IMR-90 (cell line): ENCODE data around the gene KLHL41. TPM values are rescaled to one million over a fixed set of nuclear protein-coding genes. Genes with fewer than 3 reads are reported as not detected.

Experiments used
- ATAC-seq: fragments of 200-7000 bp; cut with Tn5 transposase; 2 replicates; pipeline ENCODE4 v1.9.1; 2020; ENCODE audit warnings: low read depth, mild to moderate bottlenecking, moderate library complexity
- BruUV-seq: library from RNA; stranded (reverse); fragments of 400-500 nt; replicated peaks from 2 replicates; lab custom pipeline; 2021; lab: Mats Ljungman, UMichigan
- CTCF ChIA-PET: fragments of 300-600 bp; formaldehyde crosslinking; extraction: SDS; loops from one replicate; lab custom pipeline; 2021; ENCODE audit warnings: antibody characterized with exemption; lab: Yijun Ruan, JAX
- POLR2A ChIA-PET: fragments of 300-600 bp; sonication (Branson Sonifier 250); formaldehyde crosslinking; loops from one replicate; lab custom pipeline; 2022; ENCODE audit warnings: antibody characterized with exemption; ENCODE audit not compliant: unreplicated experiment; lab: Charles Lee
- DNase-seq: peaks from one replicate; pipeline ENCODE4 v3.0.0; 2013
- H2AFZ ChIP-seq: replicated peaks from 2 replicates; pipeline ENCODE3; 2013; ENCODE audit warnings: low read length, mild to moderate bottlenecking; ENCODE audit not compliant: poor library complexity
- H2AK5ac ChIP-seq: 2 replicates; pipeline ENCODE4 v1.6.1; 2013; ENCODE audit warnings: low read depth, low read length, inconsistent platforms
- H2AK9ac ChIP-seq: replicated peaks from 2 replicates; pipeline ENCODE3; 2013; ENCODE audit warnings: mild to moderate bottlenecking, low read depth, low read length, moderate library complexity; ENCODE audit not compliant: poor library complexity
- H2BK120ac ChIP-seq: 2 replicates; pipeline ENCODE4 v1.6.1; 2013; ENCODE audit warnings: low read depth, low read length, inconsistent platforms
- H2BK15ac ChIP-seq: 3 replicates; pipeline ENCODE4 v1.6.1; 2013; ENCODE audit warnings: low read depth, low read length, inconsistent platforms
- H2BK20ac ChIP-seq: 2 replicates; pipeline ENCODE4 v1.6.1; 2013; ENCODE audit warnings: low read depth, mild to moderate bottlenecking, inconsistent platforms, low read length, moderate library complexity
- H2BK5ac ChIP-seq: 2 replicates; pipeline ENCODE4 v1.6.1; 2013; ENCODE audit warnings: mild to moderate bottlenecking, low read depth, low read length, inconsistent platforms; ENCODE audit not compliant: poor library complexity, severe bottlenecking
- H3K14ac ChIP-seq: replicated peaks from 2 replicates; pipeline ENCODE4 v1.6.1; 2013; ENCODE audit warnings: low read depth, low read length, inconsistent platforms
- H3K18ac ChIP-seq: 2 replicates; pipeline ENCODE4 v1.6.1; 2013; ENCODE audit warnings: low read depth, low read length, control low read depth
- H3K23ac ChIP-seq: 2 replicates; pipeline ENCODE4 v1.6.1; 2013; ENCODE audit warnings: low read depth, low read length, inconsistent platforms
- H3K27ac ChIP-seq: 2 replicates; pipeline ENCODE4 v1.5.1; 2013; ENCODE audit warnings: mild to moderate bottlenecking, control low read depth, low read length; ENCODE audit not compliant: insufficient read depth
- H3K27me3 ChIP-seq: 2 replicates; pipeline ENCODE4 v1.6.1; 2013; ENCODE audit warnings: low read length; ENCODE audit not compliant: control insufficient read depth, insufficient read depth
- H3K36me3 ChIP-seq: 2 replicates; pipeline ENCODE4 v1.6.1; 2013; ENCODE audit warnings: low read length, mixed read lengths; ENCODE audit not compliant: control insufficient read depth, insufficient read depth
- H3K4ac ChIP-seq: 2 replicates; pipeline ENCODE4 v1.6.1; 2013; ENCODE audit warnings: low read depth, low read length, inconsistent platforms
- H3K4me1 ChIP-seq: 2 replicates; pipeline ENCODE4 v1.6.1; 2013; ENCODE audit warnings: low read length, mixed read lengths; ENCODE audit not compliant: control insufficient read depth, insufficient read depth
- H3K4me2 ChIP-seq: 2 replicates; pipeline ENCODE4 v1.6.1; 2013; ENCODE audit warnings: low read depth, mild to moderate bottlenecking, control low read depth, low read length, moderate library complexity
- H3K4me3 ChIP-seq: 2 replicates; pipeline ENCODE4 v1.5.1; 2013; ENCODE audit warnings: low read depth, mild to moderate bottlenecking, control low read depth, low read length, moderate library complexity; ENCODE audit not compliant: insufficient read depth
- H3K56ac ChIP-seq: 2 replicates; pipeline ENCODE4 v1.6.1; 2013; ENCODE audit warnings: low read length, inconsistent platforms; ENCODE audit not compliant: insufficient read depth; ENCODE audit errors: extremely low read depth
- H3K79me1 ChIP-seq, 2 experiments: 2 replicates each; pipeline ENCODE4 v1.6.1; 2013; ENCODE audit warnings: low read length in 2 of 2, inconsistent platforms in 1 of 2, low read depth in 1 of 2
- H3K9ac ChIP-seq: 2 replicates; pipeline ENCODE4 v1.6.1; 2013; ENCODE audit warnings: low read depth, low read length, control low read depth
- H3K9me1 ChIP-seq: 2 replicates; pipeline ENCODE4 v1.6.1; 2013; ENCODE audit warnings: low read length, inconsistent platforms; ENCODE audit not compliant: insufficient read depth
- H3K9me3 ChIP-seq: 2 replicates; pipeline ENCODE4 v1.6.1; 2013; ENCODE audit warnings: low read length; ENCODE audit not compliant: control insufficient read depth, insufficient read depth
- H4K20me1 ChIP-seq: 2 replicates; pipeline ENCODE4 v1.6.1; 2013; ENCODE audit warnings: low read length, inconsistent platforms; ENCODE audit not compliant: insufficient read depth
- H4K5ac ChIP-seq: 2 replicates; pipeline ENCODE4 v1.6.1; 2013; ENCODE audit warnings: mild to moderate bottlenecking, low read depth, low read length, control low read depth
- H4K8ac ChIP-seq, 2 experiments: 2 replicates each; pipeline ENCODE4 v1.6.1; 2013; ENCODE audit warnings: low read depth in 2 of 2, low read length in 2 of 2, control low read depth in 1 of 2, inconsistent platforms in 1 of 2
- H4K91ac ChIP-seq: 2 replicates; pipeline ENCODE4 v1.6.1; 2013; ENCODE audit warnings: low read depth, low read length, inconsistent platforms; ENCODE audit not compliant: insufficient read depth
- CEBPB ChIP-seq: IDR thresholded peaks from 2 replicates; pipeline ENCODE4 v1.6.1; 2012; ENCODE audit warnings: low read depth, low read length, improper control_type of control experiment
- FOS ChIP-seq: fragments of 150-350 bp; IDR thresholded peaks from 2 replicates; pipeline ENCODE4 v1.6.1; 2016; ENCODE audit warnings: low read depth, low read length
- MAFK ChIP-seq: IDR thresholded peaks from 2 replicates; pipeline ENCODE4 v1.6.1; 2012; ENCODE audit warnings: low read depth, low read length, improper control_type of control experiment
- MAZ ChIP-seq: IDR thresholded peaks from 2 replicates; pipeline ENCODE4 v1.6.1; 2012; ENCODE audit warnings: low read depth, mild to moderate bottlenecking, low read length, improper control_type of control experiment, moderate library complexity, borderline replicate concordance
- MXI1 ChIP-seq: IDR thresholded peaks from 2 replicates; pipeline ENCODE4 v1.6.1; 2012; ENCODE audit warnings: low read depth, mild to moderate bottlenecking, low read length, moderate library complexity, borderline replicate concordance
- RAD21 ChIP-seq: IDR thresholded peaks from 2 replicates; pipeline ENCODE4 v1.6.1; 2012; ENCODE audit warnings: low read length, improper control_type of control experiment
- RCOR1 ChIP-seq: IDR thresholded peaks from 2 replicates; pipeline ENCODE4 v1.6.1; 2012; ENCODE audit warnings: mild to moderate bottlenecking, low read length, improper control_type of control experiment; ENCODE audit not compliant: insufficient replicate concordance
- RFX5 ChIP-seq: IDR thresholded peaks from 2 replicates; pipeline ENCODE4 v1.8.0; 2012; ENCODE audit warnings: low read depth, mild to moderate bottlenecking, low read length, moderate library complexity
- SMC3 ChIP-seq: fragments of 150-350 bp; IDR thresholded peaks from 2 replicates; pipeline ENCODE4 v1.6.1; 2016; ENCODE audit warnings: low read depth, mild to moderate bottlenecking, antibody characterized with exemption, low read length, moderate library complexity
- whole genome bisulfite sequencing, 2 experiments: methylation state at CpG; one replicate each; pipeline versions ENCODE4 v1.1.5 to v1.1.7; 2013; ENCODE audit warnings: missing lambda C conversion rate in 2 of 2; ENCODE audit not compliant: insufficient read length in 1 of 2; ENCODE audit errors: extremely low coverage in 2 of 2; 5-methylcytosine and 5-hydroxymethylcytosine counted together
- dilution Hi-C: fragments of 300-500 bp; cut with HindIII; formaldehyde crosslinking; loops from one replicate; pipeline ENCODE4 v1.14.3; 2018; ENCODE audit warnings: low sequenced_read_pairs; ENCODE audit not compliant: unreplicated experiment
- in situ Hi-C: fragments of 300-500 bp; cut with MboI; formaldehyde crosslinking; loops from 3 replicates; pipeline ENCODE4 v1.14.3; 2019; ENCODE audit warnings: low sequenced_read_pairs, inconsistent platforms, mixed read lengths
- intact Hi-C: fragments of 100-400 bp; cut with micrococcal nuclease; formaldehyde crosslinking; loops from 2 replicates; pipeline ENCODE4 v1.10.0; 2022
- polyA plus RNA-seq, 3 experiments: library from polyadenylated mRNA; depleted of rRNA; stranded (reverse); fragments of >200 nt; gene quantifications; 2 replicates each; pipeline ENCODE4 v1.2.3, GENCODE V29; 2012; ENCODE audit warnings: low replicate concordance in 1 of 3
- total RNA-seq: library from RNA; depleted of rRNA; stranded (reverse); fragments of >200 nt; gene quantifications from 2 replicates; pipeline ENCODE4 v1.2.3, GENCODE V29; 2012
- TF ChIP-seq, protein P1 (sequence below): fragments of 150-350 bp; IDR thresholded peaks from 2 replicates; pipeline ENCODE4 v1.6.1; 2017; ENCODE audit warnings: mild to moderate bottlenecking, antibody characterized with exemption, low read length, low read depth

The KLHL41 gene
- total and polyA plus RNA-seq, 2 of the 4 experiments (the other 2 are of a cell fraction), result 0.10 to 0.18 TPM

DNA sequence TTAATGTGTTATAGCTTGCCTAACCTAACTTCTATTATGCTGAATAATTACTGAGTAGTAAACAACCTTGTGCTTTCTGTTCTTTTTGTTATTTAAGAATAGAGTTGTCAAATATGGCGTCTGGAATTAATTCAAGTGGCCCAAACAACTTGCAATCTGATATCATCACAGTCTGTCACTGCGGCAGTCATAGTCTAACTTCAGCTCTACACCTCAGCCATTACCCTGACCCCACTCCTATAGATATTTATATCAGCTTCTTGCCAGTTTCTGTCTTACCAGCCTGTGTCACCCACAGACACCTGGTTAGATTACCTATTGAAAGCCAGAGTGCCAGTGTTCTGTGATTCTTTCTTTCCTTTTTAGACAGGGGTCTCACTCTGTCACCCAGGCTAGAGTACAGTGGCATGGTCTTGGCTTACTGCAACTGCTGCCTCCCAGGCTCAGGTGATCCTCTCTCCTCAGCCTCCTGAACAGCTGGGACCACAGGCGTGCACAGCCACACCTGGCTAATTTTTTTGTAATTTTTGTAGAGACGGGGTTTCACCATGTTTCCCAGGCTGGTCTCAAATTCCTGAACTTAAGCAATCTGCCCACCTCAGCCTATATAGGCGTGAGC is 14.1 kb upstream of the KLHL41 start:
- Histone ChIP-seq H2AFZ (no peak overlapping the region), H4K91ac (no peak overlapping the region), H3K79me1 (no peaks in the 10 kb centered on the region), H3K27ac (no peak overlapping the region), H3K9me1 (no peaks in the 10 kb centered on the region), H3K9me3 (no peaks in the 10 kb centered on the region), H3K4ac (no peak overlapping the region), H2AK9ac (no peak overlapping the region), H4K5ac (no peak overlapping the region), H3K4me1 (no peaks in the 10 kb centered on the region), H2BK20ac (no peak overlapping the region), H2BK15ac (no peak overlapping the region), H2AK5ac (no peak overlapping the region), H2BK120ac (no peak overlapping the region), H3K14ac (no peak overlapping the region), H3K27me3 (no peaks in the 10 kb centered on the region), H3K4me2 (no peak overlapping the region), H3K18ac (no peak overlapping the region), H4K8ac (no peak overlapping the region), H4K20me1 (no peaks in the 10 kb centered on the region), H3K36me3 (peaks cover 4% of the 10 kb centered on the region; the same call in 1 of the 2 replicates), H3K56ac (no peak overlapping the region), H3K23ac (no peak overlapping the region), H3K9ac (no peak overlapping the region), H2BK5ac (no peak overlapping the region), H3K4me3 (no peak overlapping the region)
- BruUV-seq, result no TSS peak
- ChIA-PET CTCF (no interaction called here), POLR2A (no interaction called here)
- in situ Hi-C loops (no loop called here), intact Hi-C loops (no loop called here), dilution Hi-C loops (no loop called here)
- ATAC-seq, result no peak
- TF ChIP-seq, protein P1, sequence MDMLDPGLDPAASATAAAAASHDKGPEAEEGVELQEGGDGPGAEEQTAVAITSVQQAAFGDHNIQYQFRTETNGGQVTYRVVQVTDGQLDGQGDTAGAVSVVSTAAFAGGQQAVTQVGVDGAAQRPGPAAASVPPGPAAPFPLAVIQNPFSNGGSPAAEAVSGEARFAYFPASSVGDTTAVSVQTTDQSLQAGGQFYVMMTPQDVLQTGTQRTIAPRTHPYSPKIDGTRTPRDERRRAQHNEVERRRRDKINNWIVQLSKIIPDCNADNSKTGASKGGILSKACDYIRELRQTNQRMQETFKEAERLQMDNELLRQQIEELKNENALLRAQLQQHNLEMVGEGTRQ, result no peak
- TF ChIP-seq CEBPB (no peak), RFX5 (no peak), FOS (no peak), RAD21 (no peak), SMC3 (no peak), RCOR1 (no peak), MAFK (no peak), MAZ (no peak), MXI1 (no peak)
- DNase-seq, result no peak
- no CpG with 5 or more reads among the region's 5 CpGs for WGBS, 2 experiments
